Transverse colon (tissue), 4 donors: ENCODE measurements around the gene ALG3. TPM values are rescaled to one million over a fixed set of nuclear protein-coding genes. Genes with fewer than 3 reads are reported as not detected.

Experiments used
- DNase-seq: peaks from one replicate; pipeline ENCODE4 v3.0.0-alpha.2; 2019
- H3K27ac ChIP-seq, 4 donors: fragments of 200-600 bp; sonication (generic); 2 replicates each; pipeline ENCODE4 v1.5.1; 2016 to 2018; ENCODE audit warnings: inconsistent platforms in 4 of 4
- H3K27me3 ChIP-seq: fragments of 200-600 bp; sonication (generic); 2 replicates; pipeline ENCODE4 v1.5.1; 2017; ENCODE audit warnings: inconsistent platforms
- H3K36me3 ChIP-seq, 4 donors: fragments of 200-600 bp; sonication (generic); 2 replicates each; pipeline ENCODE4 v1.5.1; 2017 to 2019; ENCODE audit warnings: inconsistent platforms in 4 of 4
- H3K4me1 ChIP-seq, 4 donors: fragments of 200-600 bp; sonication (generic); 2 replicates each; pipeline ENCODE4 v1.5.1; 2017 to 2020; ENCODE audit warnings: inconsistent platforms in 4 of 4
- H3K4me3 ChIP-seq, 4 donors: fragments of 200-600 bp; sonication (generic); 1 replicate in 1 of 4; 2 replicates in 3 of 4; pipeline versions ENCODE4 v1.5.1 to v1.6.1; 2017 to 2019; ENCODE audit warnings: inconsistent platforms in 4 of 4
- H3K9me3 ChIP-seq, 2 donors: fragments of 200-600 bp; sonication (generic); 2 replicates each; pipeline ENCODE4 v1.5.1; 2017 to 2019; ENCODE audit warnings: inconsistent platforms in 2 of 2
- EP300 ChIP-seq: sonication (generic); formaldehyde crosslinking; IDR thresholded peaks from one replicate; pipeline ENCODE4 v1.6.1; 2017; ENCODE audit warnings: antibody characterized with exemption, low read depth
- POLR2A ChIP-seq: fragments of 450-650 bp; IDR thresholded peaks from one replicate; pipeline ENCODE4 v1.6.1; 2016; ENCODE audit warnings: antibody characterized with exemption, mild to moderate bottlenecking, moderate library complexity
- POLR2AphosphoS5 ChIP-seq, 3 donors: sonication (generic); formaldehyde crosslinking; IDR thresholded peaks; one replicate each; pipeline ENCODE4 v1.6.1; 2016; ENCODE audit warnings: antibody characterized with exemption in 3 of 3
- WGBS, 2 donors: methylation state at CpG; one replicate each; pipeline ENCODE4 v1.1.5; 2018; ENCODE audit warnings: low coverage in 1 of 2; 5-methylcytosine and 5-hydroxymethylcytosine counted together
- in situ Hi-C, 4 donors: fragments of 200-750 bp; cut with MboI; loops; one replicate each; pipeline versions ENCODE4 v1.15.0 to v1.15.1; 2017; ENCODE audit warnings: low sequenced_read_pairs in 3 of 4, low pct_ligation_motif_present in 1 of 4, low pct_unique_long_range_greater_than_20kb in 1 of 4
- intact Hi-C: fragments of 100-400 bp; cut with DNase I; formaldehyde crosslinking; loops from one replicate; pipeline ENCODE4 v1.15.1; 2023; ENCODE audit warnings: low total_unique reads
- total RNA-seq, 4 donors: library from RNA; depleted of rRNA; stranded (reverse); fragments of >200 nt; gene quantifications; one replicate each; pipeline ENCODE4 v1.1.0, GENCODE V29; 2016
- TF ChIP-seq, protein P1 (sequence below), 5 experiments: fragments of 200-600 bp in 3 of 5; fragments of 450-650 bp in 2 of 5; sonication (generic) in 3 of 5; IDR thresholded peaks; 1 replicate in 2 of 5; 2 replicates in 3 of 5; pipeline ENCODE4 v1.5.1; 2016 to 2017; ENCODE audit warnings: antibody characterized with exemption in 5 of 5, inconsistent platforms in 3 of 5, mild to moderate bottlenecking in 2 of 5, moderate library complexity in 1 of 5

ALG3 gene
- total RNA-seq, 4 donors from 2014 or later = 37.3 to 67.3 (median 52.2) TPM

DNA sequence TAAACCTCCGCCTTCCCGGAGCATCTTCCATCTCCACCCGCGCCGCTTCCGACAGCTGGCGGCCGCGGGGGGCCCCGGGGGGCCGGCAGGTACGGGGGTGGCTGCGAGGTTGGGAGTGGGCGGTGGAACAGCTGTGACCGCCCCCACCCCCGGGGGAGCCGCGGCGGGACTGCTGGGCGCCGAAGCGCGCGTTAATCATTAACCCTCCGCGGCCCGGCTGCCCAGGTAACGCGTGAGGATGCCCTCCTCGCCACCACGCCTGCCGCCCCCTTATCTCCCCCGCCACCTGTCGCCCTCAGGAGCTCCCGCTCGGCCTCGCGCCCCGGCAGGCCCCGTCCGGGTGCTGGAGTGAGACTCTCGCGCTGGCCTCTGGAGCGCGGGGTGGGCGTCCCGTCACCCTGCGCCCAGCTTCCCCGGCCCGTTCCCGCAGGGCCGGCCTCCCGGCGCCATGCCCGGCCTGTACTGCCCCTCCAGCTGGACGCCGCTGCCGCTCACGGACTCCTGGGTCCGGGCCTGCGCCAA, 18.6 kb downstream of the ALG3 start:
- DNase-seq = no peak
- Histone ChIP-seq H3K4me3 (peak overlapping the region; percentile 11 to 54 (median 30)), H3K4me1 (peaks cover 9 to 23% (median 17%) of the 10 kb centered on the region in 4 donors), H3K9me3 (no peaks in the 10 kb centered on the region), H3K27ac (no peak overlapping the region), H3K27me3 (peaks cover 84% of the 10 kb centered on the region), H3K36me3 (no peaks in the 10 kb centered on the region)
- intact Hi-C loops (loop anchor here (10.0 kb wide), 2 partner anchors 85 to 335 kb away; no protein-coding TSS in a partner anchor), in situ Hi-C loops (loop anchor here in 3 of 4 donors (25.0 kb wide), 2 partner anchors 93 to 343 kb away; partner anchors contain the start of genes PARL (in 3 of the 3) and EIF2B5 (in 1 of the 3))
- WGBS, 2 donors = 3% methylated on average over 14 of the region's 61 CpGs; no CpG with 5 or more reads in 1 of the 2 donors
- TF ChIP-seq POLR2AphosphoS5 (IDR thresholded peaks at IDR 0.05) (no peak), EP300 (no peak), POLR2A (no peak)
- TF ChIP-seq, protein P1, sequence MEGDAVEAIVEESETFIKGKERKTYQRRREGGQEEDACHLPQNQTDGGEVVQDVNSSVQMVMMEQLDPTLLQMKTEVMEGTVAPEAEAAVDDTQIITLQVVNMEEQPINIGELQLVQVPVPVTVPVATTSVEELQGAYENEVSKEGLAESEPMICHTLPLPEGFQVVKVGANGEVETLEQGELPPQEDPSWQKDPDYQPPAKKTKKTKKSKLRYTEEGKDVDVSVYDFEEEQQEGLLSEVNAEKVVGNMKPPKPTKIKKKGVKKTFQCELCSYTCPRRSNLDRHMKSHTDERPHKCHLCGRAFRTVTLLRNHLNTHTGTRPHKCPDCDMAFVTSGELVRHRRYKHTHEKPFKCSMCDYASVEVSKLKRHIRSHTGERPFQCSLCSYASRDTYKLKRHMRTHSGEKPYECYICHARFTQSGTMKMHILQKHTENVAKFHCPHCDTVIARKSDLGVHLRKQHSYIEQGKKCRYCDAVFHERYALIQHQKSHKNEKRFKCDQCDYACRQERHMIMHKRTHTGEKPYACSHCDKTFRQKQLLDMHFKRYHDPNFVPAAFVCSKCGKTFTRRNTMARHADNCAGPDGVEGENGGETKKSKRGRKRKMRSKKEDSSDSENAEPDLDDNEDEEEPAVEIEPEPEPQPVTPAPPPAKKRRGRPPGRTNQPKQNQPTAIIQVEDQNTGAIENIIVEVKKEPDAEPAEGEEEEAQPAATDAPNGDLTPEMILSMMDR (IDR thresholded peaks at IDR 0.05) = no peak

DNA sequence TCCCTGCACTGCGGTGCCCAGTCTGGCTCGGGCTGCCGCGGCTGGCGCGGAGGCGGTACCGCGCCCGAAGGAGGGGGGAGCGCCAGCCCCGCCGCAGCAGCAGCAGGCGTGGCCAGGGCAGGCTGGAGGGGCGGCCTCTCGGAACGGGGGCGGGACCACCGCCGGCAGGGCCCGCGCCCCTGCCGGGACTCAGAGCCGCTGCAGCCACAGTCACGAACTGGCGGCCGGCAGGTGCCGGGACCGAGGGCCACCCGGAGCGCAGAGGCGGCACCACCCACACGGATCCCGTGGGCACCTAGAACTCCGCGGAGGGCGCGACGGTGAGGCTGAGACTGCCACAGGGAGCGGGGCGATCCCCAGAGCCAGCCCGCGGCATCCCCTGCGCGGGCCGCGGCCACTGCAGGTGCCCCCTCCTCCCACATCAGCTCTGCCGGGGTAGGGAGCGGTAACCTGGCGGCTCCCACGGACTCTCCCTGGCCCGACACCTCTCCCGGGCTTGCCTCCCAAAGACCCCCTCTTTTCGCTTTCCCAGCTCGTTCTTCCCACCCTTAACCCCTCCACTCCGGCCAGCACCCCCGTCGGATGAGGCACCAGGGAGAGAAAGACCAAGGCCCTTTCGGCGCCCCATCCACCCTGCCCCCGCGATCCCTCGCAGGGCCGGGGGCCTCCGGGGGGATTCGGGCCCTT, 19.2 kb downstream of the ALG3 start, which contains the start of gene VWA5B2:
Gene VWA5B2, plus strand, starts transcription at position 192 of the 687 bp plus-strand sequence. CDS start 944 bp downstream, outside the sequence.
- Histone ChIP-seq H3K4me3 (peak within 1 kb of the TSS; percentile 11 to 54 (median 30)), H3K27me3 (peaks cover 86% of the 10 kb centered on the region), H3K9me3 (no peaks in the 10 kb centered on the region), H3K36me3 (no peaks in the 10 kb centered on the region), H3K27ac (no peak within 1 kb of the TSS), H3K4me1 (peaks cover 9 to 23% (median 17%) of the 10 kb centered on the region in 4 donors)
- TF ChIP-seq, protein P1 (IDR thresholded peaks at IDR 0.05) = peak in 3 of 5 experiments; percentile 10 to 21 (median 17)
- TF ChIP-seq POLR2A = no peak
- intact Hi-C loops (loop anchor here (10.0 kb wide), 2 partner anchors 85 to 335 kb away; no protein-coding TSS in a partner anchor), in situ Hi-C loops (loop anchor here in 3 of 4 donors (25.0 kb wide), 2 partner anchors 92 to 342 kb away; partner anchors contain the start of genes PARL (in 3 of the 3) and EIF2B5 (in 1 of the 3))
- DNase-seq = peak; percentile 65
- WGBS, 2 donors = 1% methylated on average over 20 of the region's 66 CpGs; no CpG with 5 or more reads in 1 of the 2 donors

DNA sequence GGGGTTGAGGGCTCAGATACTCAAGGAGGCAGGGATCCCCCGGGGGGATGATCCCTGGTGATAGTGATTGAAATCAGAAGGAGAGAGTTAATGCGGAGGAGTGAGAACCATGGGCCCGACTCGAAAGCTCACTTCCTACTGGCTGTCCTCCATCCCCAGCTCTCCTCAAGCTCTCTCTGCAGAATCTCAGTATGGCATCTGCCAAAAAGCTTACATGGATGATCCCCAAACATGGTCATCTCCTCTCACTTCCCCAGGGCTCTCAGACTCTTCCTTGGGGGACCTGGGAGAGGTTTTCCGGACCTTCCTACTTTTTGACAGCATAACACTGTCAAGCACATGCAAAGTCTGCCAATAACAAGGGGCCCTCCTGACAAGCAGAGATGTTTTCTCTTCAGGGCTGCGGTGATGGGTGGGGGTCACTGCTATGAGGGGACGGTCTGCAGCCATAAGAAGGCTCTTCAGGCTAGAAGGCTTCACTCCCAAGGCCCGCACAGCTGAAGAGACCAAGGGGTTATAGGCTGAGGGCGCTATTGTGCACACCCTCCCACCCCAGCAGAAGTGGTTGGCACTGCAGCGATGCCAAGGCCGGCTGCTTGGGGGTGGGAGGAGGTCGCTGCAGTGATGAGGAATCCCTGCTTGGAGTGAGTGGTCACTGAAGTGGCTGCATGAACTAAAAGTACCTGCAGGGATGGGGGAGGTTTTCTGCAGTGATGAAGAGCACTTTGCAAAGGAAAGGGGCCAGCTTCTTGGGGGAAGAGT, 20.2 kb downstream of the ALG3 start:
- intact Hi-C loops (no loop called here), in situ Hi-C loops (loop anchor here in 3 of 4 donors (25.0 kb wide), 2 partner anchors 91 to 341 kb away; partner anchors contain the start of genes PARL (in 3 of the 3) and EIF2B5 (in 1 of the 3))
- Histone ChIP-seq H3K4me1 (peaks cover 9 to 23% (median 17%) of the 10 kb centered on the region in 4 donors), H3K27me3 (peaks cover 86% of the 10 kb centered on the region), H3K4me3 (peak overlapping the region in 1 of 4 donors; percentile 54), H3K36me3 (no peaks in the 10 kb centered on the region), H3K9me3 (no peaks in the 10 kb centered on the region), H3K27ac (no peak overlapping the region)
- no peak for DNase-seq
- 44 to 80% methylated on average over 3 to 12 of the region's 12 CpGs for WGBS, 2 donors
- TF ChIP-seq, protein P1 (IDR thresholded peaks at IDR 0.05) = no peak
- TF ChIP-seq POLR2AphosphoS5 (IDR thresholded peaks at IDR 0.05) (no peak), EP300 (no peak), POLR2A (no peak)
